Measurements from ENCODE around the gene CHDH. TPM values are rescaled to one million over a fixed set of nuclear protein-coding genes. Genes with fewer than 3 reads are reported as not detected.
A peak's percentile ranks its signal among the peaks of the same experiment; 100 is the strongest.

Gene CHDH
- total and polyA plus RNA-seq, 2 experiments from 2014 or later, result 31.1 to 62.6 TPM

DNA sequence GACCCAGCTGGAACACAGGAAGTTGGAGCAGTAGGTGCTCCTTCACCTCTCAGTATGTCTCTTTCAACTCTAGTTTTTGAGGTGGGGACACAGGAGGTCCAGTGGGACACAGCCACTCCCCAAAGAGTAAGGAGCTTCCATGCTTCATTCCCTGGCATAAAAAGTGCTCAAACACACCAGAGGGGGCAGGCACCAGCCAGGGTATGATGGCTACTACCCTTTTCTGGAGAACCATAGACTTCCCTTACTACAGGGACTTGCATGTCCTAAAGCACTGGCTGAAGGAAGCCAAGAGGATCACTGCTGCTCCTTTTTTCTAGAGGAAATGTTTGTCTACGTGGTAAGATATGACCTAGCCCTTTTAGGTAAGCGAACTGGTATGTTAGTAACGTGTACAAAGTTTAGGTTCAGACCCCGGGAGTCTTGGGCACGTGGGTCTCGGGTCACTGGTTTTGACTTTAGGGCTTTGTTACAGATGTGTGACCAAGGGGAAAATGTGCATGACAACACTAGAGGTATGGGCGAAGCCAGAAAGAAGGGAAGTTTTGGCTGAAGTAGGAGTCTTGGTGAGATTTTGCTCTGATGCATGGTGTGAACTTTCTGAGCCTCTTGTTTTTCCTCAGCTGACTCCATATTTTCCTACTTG is 12.0 kb upstream of the CHDH start:
- no peaks in the 10 kb centered on the region for H3K79me2 ChIP-seq
- TF ChIP-seq EZH2phosphoT487 (IDR thresholded peaks at IDR 0.05; ENCODE audit: low read depth, severe bottlenecking, unreplicated experiment), result no peak
- TF ChIP-seq, protein P1, sequence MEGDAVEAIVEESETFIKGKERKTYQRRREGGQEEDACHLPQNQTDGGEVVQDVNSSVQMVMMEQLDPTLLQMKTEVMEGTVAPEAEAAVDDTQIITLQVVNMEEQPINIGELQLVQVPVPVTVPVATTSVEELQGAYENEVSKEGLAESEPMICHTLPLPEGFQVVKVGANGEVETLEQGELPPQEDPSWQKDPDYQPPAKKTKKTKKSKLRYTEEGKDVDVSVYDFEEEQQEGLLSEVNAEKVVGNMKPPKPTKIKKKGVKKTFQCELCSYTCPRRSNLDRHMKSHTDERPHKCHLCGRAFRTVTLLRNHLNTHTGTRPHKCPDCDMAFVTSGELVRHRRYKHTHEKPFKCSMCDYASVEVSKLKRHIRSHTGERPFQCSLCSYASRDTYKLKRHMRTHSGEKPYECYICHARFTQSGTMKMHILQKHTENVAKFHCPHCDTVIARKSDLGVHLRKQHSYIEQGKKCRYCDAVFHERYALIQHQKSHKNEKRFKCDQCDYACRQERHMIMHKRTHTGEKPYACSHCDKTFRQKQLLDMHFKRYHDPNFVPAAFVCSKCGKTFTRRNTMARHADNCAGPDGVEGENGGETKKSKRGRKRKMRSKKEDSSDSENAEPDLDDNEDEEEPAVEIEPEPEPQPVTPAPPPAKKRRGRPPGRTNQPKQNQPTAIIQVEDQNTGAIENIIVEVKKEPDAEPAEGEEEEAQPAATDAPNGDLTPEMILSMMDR (IDR thresholded peaks at IDR 0.05; ENCODE audit: poor library complexity), result no peak
- no peak for TF ChIP-seq EZH2 (IDR thresholded peaks at IDR 0.05; ENCODE audit: borderline replicate concordance)
- H2AFZ ChIP-seq, result no peak overlapping the region
- no peak overlapping the region for H3K27ac ChIP-seq
- H3K36me3 ChIP-seq (replicated peaks; ENCODE audit: insufficient read depth, low read depth), result no peaks in the 10 kb centered on the region
- H3K27me3 ChIP-seq, result no peaks in the 10 kb centered on the region
- no peaks in the 10 kb centered on the region for H3K4me1 ChIP-seq (ENCODE audit: insufficient read depth)
- H3K9me3 ChIP-seq (ENCODE audit: low read depth), result no peaks in the 10 kb centered on the region
- H4K20me1 ChIP-seq (ENCODE audit: insufficient read depth, poor library complexity, severe bottlenecking), result no peaks in the 10 kb centered on the region
- H3K4me2 ChIP-seq, result no peak overlapping the region
- no peak overlapping the region for H3K4me3 ChIP-seq
- WGBS (ENCODE audit: low lambda C conversion rate, missing lambda C conversion rate), result 85% methylated on average over 7 of the region's 7 CpGs
- no peaks in the 10 kb centered on the region for H3K9me2 ChIP-seq (replicated peaks; ENCODE audit: insufficient read depth)
- no peak for DNase-seq (ENCODE audit: low spot score)

DNA sequence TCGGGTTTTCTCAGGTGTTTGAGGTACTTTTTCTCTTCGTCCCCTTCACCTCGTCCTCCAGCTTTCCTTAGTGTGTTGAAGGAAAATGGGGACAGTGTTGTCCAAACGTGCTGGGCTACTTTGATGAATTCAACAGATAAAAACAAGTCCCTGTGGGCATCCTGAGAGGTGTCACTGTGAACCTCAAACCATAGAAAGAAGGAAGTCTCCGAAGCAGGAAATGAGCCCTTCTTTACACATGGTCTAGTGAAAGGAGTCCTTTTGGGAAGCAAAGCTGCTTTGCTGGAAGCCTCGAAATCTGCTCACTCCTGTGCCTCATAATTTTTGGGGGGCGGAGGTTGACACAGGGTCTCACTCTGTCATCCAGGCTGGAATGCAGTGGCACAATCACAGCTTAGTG is 10.7 kb upstream of the CHDH start:
- Histone ChIP-seq H3K27ac (no peak overlapping the region), H4K20me1 (ENCODE audit: insufficient read depth, poor library complexity, severe bottlenecking) (no peaks in the 10 kb centered on the region), H2AFZ (no peak overlapping the region), H3K4me1 (ENCODE audit: insufficient read depth) (no peaks in the 10 kb centered on the region), H3K4me3 (no peak overlapping the region), H3K9me3 (ENCODE audit: low read depth) (no peaks in the 10 kb centered on the region), H3K36me3 (replicated peaks; ENCODE audit: insufficient read depth, low read depth) (no peaks in the 10 kb centered on the region), H3K4me2 (no peak overlapping the region), H3K79me2 (no peaks in the 10 kb centered on the region), H3K27me3 (no peaks in the 10 kb centered on the region), H3K9me2 (replicated peaks; ENCODE audit: insufficient read depth) (no peaks in the 10 kb centered on the region)
- TF ChIP-seq, protein P1 (IDR thresholded peaks at IDR 0.05; ENCODE audit: poor library complexity), result no peak
- no peak for TF ChIP-seq EZH2phosphoT487 (IDR thresholded peaks at IDR 0.05; ENCODE audit: low read depth, severe bottlenecking, unreplicated experiment)
- TF ChIP-seq EZH2 (IDR thresholded peaks at IDR 0.05; ENCODE audit: borderline replicate concordance), result no peak
- no peak for DNase-seq (ENCODE audit: low spot score)
- WGBS (ENCODE audit: low lambda C conversion rate, missing lambda C conversion rate), result 85% methylated on average over 7 of the region's 7 CpGs

DNA sequence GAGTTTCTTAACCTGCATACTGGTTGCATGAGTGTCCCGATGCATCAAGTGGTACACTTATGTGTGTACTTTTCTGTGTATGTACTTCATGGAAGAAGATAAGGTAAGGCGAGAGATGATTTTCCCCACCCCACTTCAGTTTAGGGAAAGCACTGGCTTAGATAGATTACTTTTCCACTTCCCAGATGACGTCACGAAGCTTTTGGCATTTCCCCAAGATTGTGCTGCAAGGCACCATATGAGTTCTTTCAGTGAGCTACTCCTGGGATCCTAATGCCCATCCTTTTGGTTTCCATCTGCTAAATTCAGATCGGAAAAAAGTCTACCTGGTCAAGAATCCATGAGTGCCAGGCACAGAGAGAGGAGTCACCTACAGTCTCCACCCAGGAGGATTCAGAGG is 4.7 kb upstream of the CHDH start:
- DNase-seq (ENCODE audit: low spot score), result peak; percentile 50

More for the DNA sequence above, 4.7 kb upstream of the CHDH start:
- H3K9me2 ChIP-seq (replicated peaks; ENCODE audit: insufficient read depth), result no peaks in the 10 kb centered on the region
- H3K4me1 ChIP-seq (ENCODE audit: insufficient read depth), result peaks cover 4% of the 10 kb centered on the region
- 74% methylated on average over 5 of the region's 5 CpGs for WGBS (ENCODE audit: low lambda C conversion rate, missing lambda C conversion rate)
- no peak overlapping the region for H3K4me3 ChIP-seq
- TF ChIP-seq, protein P1 (IDR thresholded peaks at IDR 0.05; ENCODE audit: poor library complexity), result no peak
- TF ChIP-seq EZH2 (IDR thresholded peaks at IDR 0.05; ENCODE audit: borderline replicate concordance) (no peak), EZH2phosphoT487 (IDR thresholded peaks at IDR 0.05; ENCODE audit: low read depth, severe bottlenecking, unreplicated experiment) (no peak)
- H3K27ac ChIP-seq, result no peak overlapping the region
- H3K79me2 ChIP-seq, result peaks cover 3% of the 10 kb centered on the region
- no peaks in the 10 kb centered on the region for H3K36me3 ChIP-seq (replicated peaks; ENCODE audit: insufficient read depth, low read depth)
- no peak overlapping the region for H2AFZ ChIP-seq
- H3K27me3 ChIP-seq, result no peaks in the 10 kb centered on the region
- no peaks in the 10 kb centered on the region for H3K9me3 ChIP-seq (ENCODE audit: low read depth)
- H3K4me2 ChIP-seq, result no peak overlapping the region
- H4K20me1 ChIP-seq (ENCODE audit: insufficient read depth, poor library complexity, severe bottlenecking), result no peaks in the 10 kb centered on the region

All from hepatocyte (in vitro differentiated cells).